ENCODE results near the gene NDUFV1.

The NDUFV1 gene

DNA sequence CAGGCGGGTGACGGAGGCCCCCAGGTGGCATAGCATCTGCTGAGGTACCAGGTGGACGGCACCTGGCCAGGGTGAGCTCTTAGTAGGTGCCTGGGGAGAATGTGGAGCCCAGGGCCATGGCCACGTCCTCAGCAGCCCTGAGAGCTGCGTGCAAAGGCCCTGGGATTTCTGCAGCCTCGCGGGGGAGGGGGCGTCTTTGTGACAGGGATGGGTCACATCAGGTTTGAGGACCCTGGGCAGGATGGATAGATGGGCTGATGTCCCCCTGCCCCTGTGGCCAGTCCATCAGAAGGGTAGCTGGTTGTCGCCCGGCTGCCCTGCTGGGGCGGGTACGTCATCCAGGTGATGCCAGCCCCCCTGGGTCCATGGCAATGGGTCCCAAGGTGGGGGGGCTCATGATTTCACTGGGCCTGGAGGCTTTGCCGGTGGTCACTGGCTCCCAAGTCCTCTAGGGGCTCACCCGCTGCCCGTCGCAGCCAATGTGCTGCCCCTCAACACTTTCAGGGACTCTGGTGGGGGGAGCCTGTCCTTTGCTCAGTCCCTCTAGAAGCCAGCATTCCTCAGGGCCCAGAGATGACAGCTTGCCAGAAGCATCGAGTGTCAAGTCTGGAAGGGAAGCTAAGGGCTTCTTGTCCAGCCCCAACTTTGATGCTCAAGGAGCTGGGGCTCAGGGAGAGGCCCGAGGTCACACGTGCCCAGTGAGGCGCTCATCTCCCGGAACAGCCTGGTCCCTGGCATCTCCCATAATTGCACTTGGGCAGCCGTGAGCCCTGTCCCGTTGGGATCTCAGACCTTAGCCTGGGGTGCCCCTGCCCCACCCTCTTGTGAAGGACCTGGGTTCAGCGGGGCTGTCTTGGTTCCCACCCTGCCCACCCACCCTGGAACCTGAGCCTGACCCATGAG lies 32.0 kb downstream of the NDUFV1 start:
- no peak overlapping the region for H3K9ac ChIP-seq (ENCODE audit: insufficient read length)
- TF ChIP-seq POLR2AphosphoS5 (IDR thresholded peaks at IDR 0.05; ENCODE audit: borderline replicate concordance, low read depth, low read length), result no peak
- no peak for TF ChIP-seq EZH2 (IDR thresholded peaks at IDR 0.05)
- TF ChIP-seq FOXP2 (optimal IDR thresholded peaks at IDR 0.05; ENCODE audit: control extremely low read depth, extremely low read length, insufficient read depth), result no peak
- H3K27ac ChIP-seq, result no peak overlapping the region

DNA sequence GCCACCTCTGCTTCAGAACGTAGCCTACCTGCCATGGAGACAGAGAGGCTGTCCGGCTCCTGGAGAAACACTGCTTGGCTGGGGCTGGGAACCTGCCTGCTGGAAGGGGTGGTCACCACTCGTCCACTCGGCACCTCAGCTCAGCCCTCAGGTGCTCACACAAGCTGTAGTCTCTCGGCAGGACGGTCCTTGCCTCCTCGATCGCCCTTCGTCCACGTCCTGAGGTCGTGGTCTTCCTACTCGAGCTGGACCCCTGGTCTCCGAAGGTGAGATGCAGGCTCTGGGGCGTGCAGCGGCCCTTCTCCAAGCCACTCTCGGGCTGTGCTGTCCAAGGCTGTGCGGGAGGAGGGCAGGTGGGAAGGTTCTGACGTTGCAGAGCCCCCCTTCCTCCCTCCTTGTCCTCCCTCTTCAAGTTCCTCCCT lies 32.7 kb downstream of the NDUFV1 start, which contains the start of gene TBX10:
TBX10 (minus strand) TSS at position 326 of the 422 bp plus-strand sequence; CDS start at position 35, 291 bp downstream.
- TF ChIP-seq EZH2 (IDR thresholded peaks at IDR 0.05) (no peak), POLR2AphosphoS5 (IDR thresholded peaks at IDR 0.05; ENCODE audit: borderline replicate concordance, low read depth, low read length) (no peak), FOXP2 (optimal IDR thresholded peaks at IDR 0.05; ENCODE audit: control extremely low read depth, extremely low read length, insufficient read depth) (no peak)
- Histone ChIP-seq H3K36me3 (ENCODE audit: insufficient read depth, low read length) (no peaks in the 10 kb centered on the region), H3K9ac (ENCODE audit: insufficient read length) (no peak within 1 kb of the TSS), H3K9me3 (ENCODE audit: low read depth, low read length) (no peaks in the 10 kb centered on the region), H3K27ac (no peak within 1 kb of the TSS), H3K4me3 (no peak within 1 kb of the TSS)
- DNase-seq (ENCODE audit: low read depth, low spot score), result no peak

More for the DNA sequence above, 32.0 kb downstream of the NDUFV1 start:
- H3K4me3 ChIP-seq, result no peak overlapping the region
- H3K9me3 ChIP-seq (ENCODE audit: low read depth, low read length), result no peaks in the 10 kb centered on the region
- DNase-seq (ENCODE audit: low read depth, low spot score), result no peak
- no peaks in the 10 kb centered on the region for H3K36me3 ChIP-seq (ENCODE audit: insufficient read depth, low read length)

DNA sequence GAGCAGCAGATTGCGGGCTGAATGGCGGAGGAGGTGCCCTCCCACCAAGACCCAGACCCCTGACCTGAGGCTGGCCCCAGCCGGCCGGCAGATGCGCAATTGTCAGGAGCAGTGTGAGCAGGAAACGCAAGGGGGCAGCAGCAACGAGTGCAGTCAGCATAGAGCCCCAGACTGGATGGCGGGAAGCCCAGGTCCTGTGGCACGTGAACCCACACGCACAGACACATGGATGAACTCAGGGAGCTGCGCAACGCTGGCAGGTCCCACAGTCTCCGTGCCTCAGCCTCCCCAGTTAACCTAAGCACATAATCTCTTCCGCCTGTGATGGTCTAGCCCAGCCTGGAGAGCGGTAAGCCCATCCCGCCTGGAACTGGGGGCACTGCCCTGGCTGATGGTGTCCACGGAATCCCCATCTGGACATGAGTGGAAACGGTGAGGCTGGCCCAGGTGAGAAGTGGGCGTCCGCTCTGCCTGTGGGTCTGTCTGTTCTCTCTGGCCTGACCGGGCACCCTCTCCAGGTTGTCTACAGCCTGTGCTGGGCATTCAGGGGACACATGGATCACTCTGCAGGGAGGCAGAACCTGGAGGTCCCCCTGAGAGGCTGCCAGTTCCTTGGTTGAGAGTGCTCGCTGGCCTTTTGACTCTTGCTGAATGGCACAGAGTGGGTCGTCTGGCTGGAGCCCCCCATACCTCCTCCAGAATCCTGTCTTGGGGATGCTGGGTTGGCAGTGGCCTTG lies 33.5 kb downstream of the NDUFV1 start:
- Histone ChIP-seq H3K36me3 (ENCODE audit: insufficient read depth, low read length) (no peaks in the 10 kb centered on the region), H3K9ac (ENCODE audit: insufficient read length) (no peak overlapping the region), H3K27ac (no peak overlapping the region), H3K4me3 (no peak overlapping the region), H3K9me3 (ENCODE audit: low read depth, low read length) (no peaks in the 10 kb centered on the region)
- DNase-seq (ENCODE audit: low read depth, low spot score), result no peak
- TF ChIP-seq POLR2AphosphoS5 (IDR thresholded peaks at IDR 0.05; ENCODE audit: borderline replicate concordance, low read depth, low read length) (no peak), FOXP2 (optimal IDR thresholded peaks at IDR 0.05; ENCODE audit: control extremely low read depth, extremely low read length, insufficient read depth) (no peak), EZH2 (IDR thresholded peaks at IDR 0.05) (no peak)

DNA sequence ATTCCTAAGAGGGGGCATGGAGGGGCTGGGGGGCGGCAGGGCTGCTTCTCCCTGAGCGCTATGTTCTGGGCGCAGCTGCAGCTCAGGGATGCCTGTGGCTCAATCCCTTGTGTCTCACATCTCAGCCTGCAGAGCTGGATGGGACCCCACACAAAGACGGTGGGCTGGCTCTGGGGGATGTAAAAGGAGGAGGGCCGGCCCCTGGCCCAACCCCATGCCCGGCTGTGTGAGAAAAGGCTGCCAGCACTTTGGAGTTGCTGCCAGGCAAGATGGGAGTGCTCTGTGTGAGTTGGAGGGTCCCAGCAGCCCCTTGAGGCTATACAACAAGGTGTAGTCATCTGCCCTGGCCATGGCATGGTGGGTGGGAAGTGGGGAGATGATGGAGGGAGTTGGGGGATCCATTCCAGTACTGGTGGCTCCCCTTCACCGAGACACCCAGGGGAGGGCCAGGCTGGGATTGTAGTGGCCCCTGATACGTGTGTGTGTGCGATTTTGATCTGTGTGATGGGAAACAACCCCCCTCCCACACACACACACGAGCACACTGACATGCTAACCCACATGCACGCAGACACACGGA lies 34.1 kb downstream of the NDUFV1 start:
- H3K27ac ChIP-seq, result no peak overlapping the region
- DNase-seq (ENCODE audit: low read depth, low spot score), result no peak
- H3K9me3 ChIP-seq (ENCODE audit: low read depth, low read length), result no peaks in the 10 kb centered on the region
- no peak overlapping the region for H3K4me3 ChIP-seq
- H3K9ac ChIP-seq (ENCODE audit: insufficient read length), result no peak overlapping the region
- TF ChIP-seq POLR2AphosphoS5 (IDR thresholded peaks at IDR 0.05; ENCODE audit: borderline replicate concordance, low read depth, low read length), result no peak
- no peak for TF ChIP-seq FOXP2 (optimal IDR thresholded peaks at IDR 0.05; ENCODE audit: control extremely low read depth, extremely low read length, insufficient read depth)
- TF ChIP-seq EZH2 (IDR thresholded peaks at IDR 0.05), result no peak
- no peaks in the 10 kb centered on the region for H3K36me3 ChIP-seq (ENCODE audit: insufficient read depth, low read length)

DNA sequence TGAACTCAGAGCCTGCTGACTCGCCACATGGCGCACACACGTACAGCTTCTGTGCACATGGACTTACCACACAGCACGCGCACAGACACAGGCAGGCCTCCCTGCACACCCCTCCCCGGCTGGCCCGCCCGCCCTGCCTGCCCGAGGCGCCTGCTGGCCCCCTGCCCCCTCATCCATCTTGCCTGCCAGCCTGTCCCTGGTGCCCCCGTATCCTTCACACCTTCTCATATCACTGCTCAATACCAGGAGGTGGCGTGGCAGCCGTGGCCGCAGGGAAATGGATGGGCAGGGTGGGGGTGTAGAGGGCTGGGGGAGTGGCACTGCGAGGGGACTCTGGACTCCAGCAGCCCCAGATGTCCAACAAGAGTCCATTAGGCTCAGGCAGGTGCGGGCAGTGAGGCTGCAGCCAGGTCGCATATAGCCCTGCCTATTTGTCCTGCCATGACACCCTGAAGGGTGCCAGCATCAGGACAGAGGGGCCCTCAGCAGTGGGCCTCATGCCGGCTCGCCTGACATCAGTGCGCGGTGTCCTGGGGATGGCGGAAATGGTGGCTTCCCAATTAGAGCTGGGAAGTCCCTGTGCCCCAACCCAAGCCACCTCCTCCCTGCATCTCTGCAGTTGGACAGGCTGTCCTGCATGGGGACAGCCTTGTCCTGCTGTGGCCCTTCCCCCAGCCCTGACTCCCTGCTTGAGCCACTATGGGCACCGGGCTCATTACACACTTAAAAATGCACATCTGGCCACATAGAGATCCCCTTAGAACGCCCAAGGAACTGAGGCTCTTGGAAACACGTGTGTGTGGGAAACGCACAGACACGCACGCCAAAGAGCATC lies 34.8 kb downstream of the NDUFV1 start:
- Histone ChIP-seq H3K4me3 (no peak overlapping the region), H3K9ac (ENCODE audit: insufficient read length) (no peak overlapping the region), H3K27ac (no peak overlapping the region), H3K36me3 (ENCODE audit: insufficient read depth, low read length) (no peaks in the 10 kb centered on the region), H3K9me3 (ENCODE audit: low read depth, low read length) (no peaks in the 10 kb centered on the region)
- TF ChIP-seq FOXP2 (optimal IDR thresholded peaks at IDR 0.05; ENCODE audit: control extremely low read depth, extremely low read length, insufficient read depth) (no peak), EZH2 (IDR thresholded peaks at IDR 0.05) (no peak), POLR2AphosphoS5 (IDR thresholded peaks at IDR 0.05; ENCODE audit: borderline replicate concordance, low read depth, low read length) (no peak)
- no peak for DNase-seq (ENCODE audit: low read depth, low spot score)

DNA sequence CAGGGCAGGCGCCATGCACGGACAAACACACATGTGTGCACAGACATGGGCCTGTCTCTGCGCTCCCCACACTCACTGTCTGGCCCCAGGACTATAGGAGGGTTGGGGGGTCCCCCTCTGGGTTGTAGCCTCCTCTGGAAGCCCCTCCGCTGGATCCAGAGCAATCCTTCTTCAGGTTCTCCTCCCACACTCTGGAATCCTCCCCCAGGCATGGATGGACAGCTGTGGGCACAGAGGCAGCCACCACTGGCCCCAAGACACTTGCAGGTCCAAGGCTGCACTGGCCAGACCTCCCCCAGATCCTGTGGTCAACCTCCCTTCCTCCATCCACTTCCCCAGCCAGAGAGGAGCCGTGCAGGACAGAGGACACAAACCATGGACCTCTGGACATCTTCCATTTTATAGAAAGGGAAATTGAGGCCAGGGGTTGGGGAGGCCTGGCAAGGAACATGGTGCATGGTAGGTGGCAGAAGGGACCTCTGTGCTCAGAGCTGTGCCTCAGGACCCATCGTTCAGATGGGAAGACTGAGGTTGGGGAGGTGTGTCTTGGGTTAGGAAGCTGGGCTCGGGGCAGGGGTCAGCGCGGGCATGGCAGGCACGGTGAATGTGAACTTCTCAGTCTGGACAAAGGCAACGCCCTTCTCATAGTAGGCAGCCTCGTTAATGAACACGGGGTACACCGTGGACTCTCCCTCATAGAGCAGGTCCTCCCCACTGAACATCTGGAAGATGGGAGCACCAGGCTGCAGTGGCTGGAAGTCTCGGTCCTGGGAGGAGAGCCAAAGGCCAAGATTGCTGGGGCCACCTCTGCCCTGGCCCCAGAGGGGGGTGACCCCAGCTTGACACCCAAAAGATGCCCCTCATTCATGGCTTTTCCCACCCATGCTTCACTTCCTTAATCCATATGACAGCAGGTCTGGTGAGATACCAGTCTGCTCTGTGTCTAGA lies 35.7 kb downstream of the NDUFV1 start:
- Histone ChIP-seq H3K36me3 (ENCODE audit: insufficient read depth, low read length) (no peaks in the 10 kb centered on the region), H3K9me3 (ENCODE audit: low read depth, low read length) (no peaks in the 10 kb centered on the region), H3K9ac (ENCODE audit: insufficient read length) (no peak overlapping the region), H3K4me3 (no peak overlapping the region), H3K27ac (no peak overlapping the region)
- TF ChIP-seq POLR2AphosphoS5 (IDR thresholded peaks at IDR 0.05; ENCODE audit: borderline replicate concordance, low read depth, low read length), result no peak
- no peak for TF ChIP-seq EZH2 (IDR thresholded peaks at IDR 0.05)
- TF ChIP-seq FOXP2 (optimal IDR thresholded peaks at IDR 0.05; ENCODE audit: control extremely low read depth, extremely low read length, insufficient read depth), result no peak
- no peak for DNase-seq (ENCODE audit: low read depth, low spot score)

DNA sequence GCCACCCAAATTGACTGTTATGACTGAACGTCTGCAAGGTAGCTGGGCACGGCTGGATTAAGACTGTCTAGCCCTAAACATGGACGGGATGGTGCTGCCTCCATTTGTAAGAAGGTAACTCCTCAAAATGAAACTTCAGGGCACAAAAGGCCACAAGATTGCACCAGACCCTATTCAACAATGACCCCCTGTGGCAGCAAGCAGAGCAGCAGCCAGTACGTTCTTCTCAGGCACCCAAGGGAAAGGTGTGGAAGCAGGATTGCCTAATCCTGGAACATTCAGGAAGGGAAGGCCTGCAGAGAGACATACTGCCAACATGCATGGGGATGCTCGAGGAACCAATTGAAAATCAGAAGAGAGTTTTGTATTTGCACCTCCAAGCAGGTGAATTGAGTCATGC lies 37.3 kb downstream of the NDUFV1 start:
- DNase-seq (ENCODE audit: low read depth, low spot score), result no peak
- H3K9me3 ChIP-seq (ENCODE audit: low read depth, low read length), result no peaks in the 10 kb centered on the region
- no peak overlapping the region for H3K9ac ChIP-seq (ENCODE audit: insufficient read length)
- TF ChIP-seq EZH2 (IDR thresholded peaks at IDR 0.05), result no peak
- TF ChIP-seq FOXP2 (optimal IDR thresholded peaks at IDR 0.05; ENCODE audit: control extremely low read depth, extremely low read length, insufficient read depth), result no peak
- TF ChIP-seq POLR2AphosphoS5 (IDR thresholded peaks at IDR 0.05; ENCODE audit: borderline replicate concordance, low read depth, low read length), result no peak
- no peak overlapping the region for H3K4me3 ChIP-seq
- H3K27ac ChIP-seq, result no peak overlapping the region
- H3K36me3 ChIP-seq (ENCODE audit: insufficient read depth, low read length), result no peaks in the 10 kb centered on the region
